Endothelial cell of umbilical vein (primary cell): Measurements from ENCODE around the gene PODXL2. TPM values are rescaled to one million over a fixed set of nuclear protein-coding genes. Genes with fewer than 3 reads are reported as not detected.

Source experiments
- BruUV-seq: library from RNA; stranded (reverse); fragments of 400-500 nt; replicated peaks from 2 replicates; lab custom pipeline; 2021; lab: Mats Ljungman, UMichigan
- CTCF ChIA-PET: fragments of 300-600, 350-600 bp; sonication (Branson Sonifier 250); formaldehyde crosslinking; loops from one replicate; lab custom pipeline; 2021; ENCODE audit warnings: antibody characterized with exemption, inconsistent platforms; lab: Charles Lee
- POLR2A ChIA-PET: fragments of 300-600, 350-600 bp; sonication (Branson Sonifier 250); formaldehyde crosslinking; loops from one replicate; lab custom pipeline; 2021; ENCODE audit warnings: antibody characterized with exemption, inconsistent platforms; lab: Charles Lee
- DNase-seq: peaks from one replicate; pipeline ENCODE4 v3.0.0-alpha.2; 2011; ENCODE audit warnings: low read depth, low spot score
- FAIRE-seq: peaks from 2 replicates; lab custom pipeline; 2011; peaks lifted over from hg19 to GRCh38; lab: Jason Lieb, UNC
- H2AFZ ChIP-seq: 2 replicates; pipeline ENCODE4 v1.6.0; 2012; ENCODE audit warnings: low read depth, low read length, control low read depth, inconsistent platforms
- H3K27ac ChIP-seq: 2 replicates; pipeline ENCODE4 v1.5.1; 2011; ENCODE audit warnings: low read depth, mild to moderate bottlenecking, control low read depth, low read length, moderate library complexity; ENCODE audit not compliant: insufficient read depth
- H3K27me3 ChIP-seq, 2 experiments: 2 replicates each; pipeline versions ENCODE4 v1.6.0 to v1.6.1; 2011; ENCODE audit warnings: low read length in 2 of 2, mixed read lengths in 1 of 2; ENCODE audit not compliant: control insufficient read depth in 2 of 2, insufficient read depth in 2 of 2
- H3K36me3 ChIP-seq, 2 experiments: 2 replicates in 1 of 2; 3 replicates in 1 of 2; pipeline ENCODE4 v1.5.1; 2011; ENCODE audit warnings: low read length in 2 of 2, mild to moderate bottlenecking in 1 of 2, moderate library complexity in 1 of 2; ENCODE audit not compliant: control insufficient read depth in 2 of 2, insufficient read depth in 2 of 2; ENCODE audit errors: extremely low read depth in 1 of 2
- H3K4me1 ChIP-seq: 3 replicates; pipeline ENCODE4 v1.5.1; 2011; ENCODE audit warnings: mild to moderate bottlenecking, low read length; ENCODE audit not compliant: control insufficient read depth, insufficient read depth; ENCODE audit errors: extremely low read depth
- H3K4me2 ChIP-seq: 2 replicates; pipeline ENCODE4 v1.6.1; 2011; ENCODE audit warnings: low read length, control low read depth, mixed read lengths; ENCODE audit not compliant: insufficient read depth
- H3K4me3 ChIP-seq, 3 experiments: fragments of 200-600 bp in 1 of 3; sonication (generic), shearing (Covaris generic) in 1 of 3; replicated peaks in 1 of 3; 2 replicates each; pipeline ENCODE4 v1.5.1; 2011 to 2016; ENCODE audit warnings: control low read depth in 3 of 3, low read length in 3 of 3, mild to moderate bottlenecking in 2 of 3, inconsistent platforms in 1 of 3, low read depth in 1 of 3, moderate library complexity in 1 of 3; ENCODE audit not compliant: insufficient read depth in 1 of 3
- H3K79me2 ChIP-seq: 2 replicates; pipeline ENCODE4 v1.6.0; 2012; ENCODE audit warnings: low read length, inconsistent platforms; ENCODE audit not compliant: control insufficient read depth, insufficient read depth
- H3K9ac ChIP-seq: replicated peaks from 2 replicates; pipeline ENCODE3; 2011; ENCODE audit warnings: low read length, control low read depth; ENCODE audit not compliant: insufficient read depth; ENCODE audit errors: extremely low read depth
- H3K9me1 ChIP-seq: replicated peaks from 3 replicates; pipeline ENCODE4 v1.6.0; 2011; ENCODE audit warnings: mild to moderate bottlenecking, low read length; ENCODE audit not compliant: control insufficient read depth, insufficient read depth; ENCODE audit errors: extremely low read depth
- H3K9me3 ChIP-seq: replicated peaks from 2 replicates; pipeline ENCODE4 v1.5.1; 2012; ENCODE audit warnings: low read length, inconsistent platforms; ENCODE audit not compliant: control insufficient read depth, insufficient read depth
- H4K20me1 ChIP-seq: replicated peaks from 2 replicates; pipeline ENCODE3; 2011; ENCODE audit warnings: mild to moderate bottlenecking, low read length; ENCODE audit not compliant: control insufficient read depth, insufficient read depth; ENCODE audit errors: extremely low read depth
- EZH2 ChIP-seq: IDR thresholded peaks from 2 replicates; pipeline ENCODE4 v1.6.1; 2012; ENCODE audit warnings: borderline replicate concordance, low read depth, mild to moderate bottlenecking, moderate library complexity, low read length, inconsistent platforms; ENCODE audit not compliant: severe bottlenecking
- FOS ChIP-seq: IDR thresholded peaks from 2 replicates; pipeline ENCODE4 v1.6.1; 2011; ENCODE audit warnings: mild to moderate bottlenecking, low read length, moderate library complexity, borderline replicate concordance; ENCODE audit not compliant: insufficient read depth
- GATA2 ChIP-seq: IDR thresholded peaks from 2 replicates; pipeline ENCODE4 v1.7.0; 2011; ENCODE audit warnings: low read depth, mild to moderate bottlenecking, moderate library complexity, mixed read lengths, low read length; ENCODE audit not compliant: insufficient read length, insufficient read depth
- JUN ChIP-seq: IDR thresholded peaks from 2 replicates; pipeline ENCODE4 v1.6.1; 2011; ENCODE audit warnings: borderline replicate concordance, low read depth; ENCODE audit not compliant: insufficient read length, insufficient read depth
- MYC ChIP-seq: IDR thresholded peaks from one replicate; pipeline ENCODE4 v1.6.1; 2011; ENCODE audit warnings: mild to moderate bottlenecking, low read depth, low read length
- POLR2A ChIP-seq: IDR thresholded peaks from 2 replicates; pipeline ENCODE4 v1.6.1; 2012; ENCODE audit warnings: low read depth, mild to moderate bottlenecking, control low read depth, low read length
- POLR2AphosphoS5 ChIP-seq: IDR thresholded peaks from 2 replicates; pipeline ENCODE4 v1.6.1; 2012; ENCODE audit warnings: low read depth, mild to moderate bottlenecking, control low read depth, low read length, moderate library complexity; ENCODE audit not compliant: insufficient read depth
- dilution Hi-C: fragments of 300-500 bp; cut with MboI; formaldehyde crosslinking; loops from one replicate; pipeline ENCODE4 v1.15.0; 2019; ENCODE audit warnings: low sequenced_read_pairs; ENCODE audit not compliant: extremely low pct_ligation_motif_present
- intact Hi-C: fragments of 100-400 bp; cut with micrococcal nuclease; formaldehyde crosslinking; loops from one replicate; pipeline ENCODE4 v1.10.0; 2022
- polyA plus RNA-seq, 4 experiments: library from polyadenylated mRNA; depleted of rRNA in 3 of 4; stranded (reverse) in 3 of 4; unstranded in 1 of 4; fragments of >200 nt; gene quantifications; 2 replicates each; pipeline versions ENCODE4 v1.2.1 to v1.2.3, GENCODE V29; 2011 to 2012; ENCODE audit warnings: missing spikeins in 1 of 4
- total RNA-seq: library from RNA; stranded (reverse); gene quantifications from 2 replicates; pipeline ENCODE4 v1.2.3, GENCODE V29; 2021
- TF ChIP-seq, protein P1 (sequence below), 2 donors: IDR thresholded peaks; 1 replicate in 1 of 2; 2 replicates in 1 of 2; pipeline ENCODE4 v1.5.1; 2011; ENCODE audit warnings: low read length in 2 of 2, mild to moderate bottlenecking in 2 of 2, moderate library complexity in 2 of 2, control low read depth in 1 of 2, inconsistent platforms in 1 of 2, low read depth in 1 of 2; ENCODE audit not compliant: insufficient read depth in 1 of 2; ENCODE audit errors: extremely low read depth in 1 of 2
- TF ChIP-seq, protein P2 (sequence below): IDR thresholded peaks from 2 replicates; pipeline ENCODE4 v1.6.1; 2011; ENCODE audit not compliant: insufficient read depth, insufficient read length

The PODXL2 gene
- total and polyA plus RNA-seq, 2 donors (not counting 3 experiments of a cell fraction or from before 2014, with no cell fraction given) = 5.5 to 6.5 TPM

GRCh38 chr3:127618891-127619290 is 10.1 kb upstream of the PODXL2 start:
- CTCF ChIA-PET = no interaction called here
- intact Hi-C loops = no loop called here
- BruUV-seq = no TSS peak
- Histone ChIP-seq H2AFZ (no peak overlapping the region), H3K4me3 (no peak overlapping the region), H3K27ac (no peak overlapping the region), H3K4me2 (no peak overlapping the region), H3K9me3 (no peaks in the 10 kb centered on the region), H3K9me1 (no peaks in the 10 kb centered on the region), H3K27me3 (no peaks in the 10 kb centered on the region), H3K79me2 (no peaks in the 10 kb centered on the region), H3K36me3 (peaks cover 0 to 6% of the 10 kb centered on the region in 2 experiments), H3K4me1 (peaks cover 4% of the 10 kb centered on the region), H3K9ac (no peak overlapping the region), H4K20me1 (no peaks in the 10 kb centered on the region)
- dilution Hi-C loops = no loop called here
- POLR2A ChIA-PET = no interaction called here
- no peak for FAIRE-seq
- TF ChIP-seq MYC (no peak), EZH2 (no peak), POLR2A (no peak), POLR2AphosphoS5 (no peak), GATA2 (no peak)
- DNase-seq = no peak

GRCh38 chr3:127620637-127621375 is 8.2 kb upstream of the PODXL2 start:
- dilution Hi-C loops (no loop called here), intact Hi-C loops (no loop called here)
- ChIA-PET CTCF (no interaction called here), POLR2A (no interaction called here)
- TF ChIP-seq POLR2A (no peak), GATA2 (no peak), FOS (no peak), EZH2 (no peak), MYC (no peak), JUN (no peak), POLR2AphosphoS5 (no peak)
- TF ChIP-seq, protein P1, sequence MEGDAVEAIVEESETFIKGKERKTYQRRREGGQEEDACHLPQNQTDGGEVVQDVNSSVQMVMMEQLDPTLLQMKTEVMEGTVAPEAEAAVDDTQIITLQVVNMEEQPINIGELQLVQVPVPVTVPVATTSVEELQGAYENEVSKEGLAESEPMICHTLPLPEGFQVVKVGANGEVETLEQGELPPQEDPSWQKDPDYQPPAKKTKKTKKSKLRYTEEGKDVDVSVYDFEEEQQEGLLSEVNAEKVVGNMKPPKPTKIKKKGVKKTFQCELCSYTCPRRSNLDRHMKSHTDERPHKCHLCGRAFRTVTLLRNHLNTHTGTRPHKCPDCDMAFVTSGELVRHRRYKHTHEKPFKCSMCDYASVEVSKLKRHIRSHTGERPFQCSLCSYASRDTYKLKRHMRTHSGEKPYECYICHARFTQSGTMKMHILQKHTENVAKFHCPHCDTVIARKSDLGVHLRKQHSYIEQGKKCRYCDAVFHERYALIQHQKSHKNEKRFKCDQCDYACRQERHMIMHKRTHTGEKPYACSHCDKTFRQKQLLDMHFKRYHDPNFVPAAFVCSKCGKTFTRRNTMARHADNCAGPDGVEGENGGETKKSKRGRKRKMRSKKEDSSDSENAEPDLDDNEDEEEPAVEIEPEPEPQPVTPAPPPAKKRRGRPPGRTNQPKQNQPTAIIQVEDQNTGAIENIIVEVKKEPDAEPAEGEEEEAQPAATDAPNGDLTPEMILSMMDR (IDR thresholded peaks at IDR 0.05; ENCODE audit: extremely low read depth in 1 of 2, insufficient read depth in 1 of 2, low read depth in 1 of 2, low read length in 2 of 2) = no peak
- TF ChIP-seq, protein P2, sequence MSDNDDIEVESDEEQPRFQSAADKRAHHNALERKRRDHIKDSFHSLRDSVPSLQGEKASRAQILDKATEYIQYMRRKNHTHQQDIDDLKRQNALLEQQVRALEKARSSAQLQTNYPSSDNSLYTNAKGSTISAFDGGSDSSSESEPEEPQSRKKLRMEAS = no peak
- DNase-seq (no peak), FAIRE-seq (no peak)
- Histone ChIP-seq H4K20me1 (no peaks in the 10 kb centered on the region), H3K4me2 (no peak overlapping the region), H2AFZ (no peak overlapping the region), H3K4me1 (no peaks in the 10 kb centered on the region), H3K36me3 (peaks cover 0 to 6% of the 10 kb centered on the region in 2 experiments), H3K9me1 (no peaks in the 10 kb centered on the region), H3K27me3 (no peaks in the 10 kb centered on the region), H3K27ac (no peak overlapping the region), H3K79me2 (no peaks in the 10 kb centered on the region), H3K9ac (no peak overlapping the region), H3K4me3 (no peak overlapping the region), H3K9me3 (no peaks in the 10 kb centered on the region)
- BruUV-seq = no TSS peak
